NCI-H1436 (cell line): ENCODE measurements around the gene ACAA1.
"Not testable (repeated sequence)": the region's sequence is repeated elsewhere in the genome, so short reads cannot be mapped to it uniquely, and the experiment has no call there.

Source experiments
- DNase-seq: peaks from one replicate; lab custom pipeline; 2025; lab: John Stamatoyannopoulos, UW

Gene ACAA1

DNA sequence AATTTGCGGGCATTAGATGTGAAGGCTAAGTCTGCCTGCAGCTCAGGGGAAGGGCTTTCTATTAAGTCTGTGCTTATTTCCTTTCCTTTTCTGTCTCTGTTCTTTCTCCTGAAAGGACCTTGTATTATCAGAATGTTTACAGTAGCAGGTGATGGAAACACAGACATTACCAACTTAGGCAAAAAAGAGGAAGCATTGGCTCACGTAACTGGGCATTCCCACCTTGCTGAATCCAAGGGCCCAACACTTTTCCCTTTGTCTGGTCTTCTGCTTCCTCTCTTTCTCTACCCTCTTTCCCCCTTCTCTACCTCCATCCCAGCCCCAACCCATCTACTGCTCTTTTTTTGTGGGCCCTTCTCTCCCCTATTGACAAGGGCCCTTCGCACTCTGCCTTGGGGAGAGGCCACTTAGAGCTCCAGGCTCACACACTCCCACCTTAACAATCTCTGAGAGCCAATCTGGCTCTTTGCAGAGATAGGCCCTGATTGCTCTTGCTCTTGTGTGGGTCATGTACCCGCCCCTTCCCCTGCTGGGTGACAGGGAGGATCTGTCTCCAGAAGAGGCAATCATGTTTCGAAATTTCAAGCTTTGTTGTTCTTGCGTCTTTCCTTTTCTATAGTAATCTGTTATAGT is 35.0 kb downstream of the ACAA1 start:
- no peak for DNase-seq

DNA sequence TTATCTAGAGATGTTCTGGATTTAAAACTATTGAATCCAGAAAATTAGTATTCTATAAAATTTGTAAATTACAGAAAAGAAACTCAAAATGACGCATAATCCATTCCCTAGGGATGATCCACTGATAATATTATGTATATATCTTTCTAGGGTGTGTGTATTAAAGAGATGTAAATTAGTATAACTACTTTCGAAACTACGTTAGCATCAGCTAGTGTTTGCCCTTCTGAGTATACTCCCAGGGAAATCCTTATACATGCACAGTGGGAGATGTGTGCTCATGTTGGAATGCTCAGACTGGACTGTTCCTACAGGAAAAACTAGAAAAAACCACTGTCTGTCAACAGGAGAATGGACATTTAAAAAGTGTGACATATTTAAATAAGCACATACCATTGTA is 36.4 kb downstream of the ACAA1 start:
- no peak for DNase-seq

DNA sequence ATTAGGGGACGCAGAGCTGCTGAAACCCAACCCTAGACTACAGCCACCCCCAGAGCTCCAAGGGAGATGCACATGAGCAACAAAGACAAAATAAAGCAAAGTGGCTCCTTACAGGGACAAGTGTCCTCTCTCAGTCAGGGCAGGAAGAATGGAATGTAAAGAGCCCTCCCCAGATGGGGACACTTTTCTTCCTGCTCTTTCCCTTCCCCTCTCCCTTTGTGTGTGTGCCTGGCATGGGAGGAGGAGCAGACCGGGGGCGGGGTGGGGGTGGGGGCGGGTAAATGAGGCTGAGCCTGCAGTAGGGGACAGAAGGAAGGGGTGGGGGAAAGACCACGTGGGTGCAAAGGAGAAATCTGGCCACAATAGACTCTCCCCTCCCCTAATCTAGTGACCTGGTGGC is 37.4 kb downstream of the ACAA1 start:
- DNase-seq = no peak

DNA sequence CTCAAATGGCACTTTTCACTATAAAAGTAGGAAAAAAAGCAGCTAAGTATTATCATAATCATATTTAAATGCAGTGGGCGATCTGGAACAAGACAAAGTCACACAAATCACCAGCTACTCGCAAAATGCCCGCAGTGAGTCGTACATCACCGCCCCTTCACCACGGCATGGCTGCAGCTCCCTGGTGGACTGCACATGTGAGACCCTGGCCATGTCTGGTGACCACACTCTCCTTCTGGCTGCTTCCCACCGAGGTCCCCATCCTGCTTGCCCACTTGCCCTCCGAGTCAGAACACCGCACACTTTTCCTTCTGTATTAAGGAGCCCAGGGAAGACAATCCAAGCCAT is 38.6 kb downstream of the ACAA1 start:
- DNase-seq = no peak

DNA sequence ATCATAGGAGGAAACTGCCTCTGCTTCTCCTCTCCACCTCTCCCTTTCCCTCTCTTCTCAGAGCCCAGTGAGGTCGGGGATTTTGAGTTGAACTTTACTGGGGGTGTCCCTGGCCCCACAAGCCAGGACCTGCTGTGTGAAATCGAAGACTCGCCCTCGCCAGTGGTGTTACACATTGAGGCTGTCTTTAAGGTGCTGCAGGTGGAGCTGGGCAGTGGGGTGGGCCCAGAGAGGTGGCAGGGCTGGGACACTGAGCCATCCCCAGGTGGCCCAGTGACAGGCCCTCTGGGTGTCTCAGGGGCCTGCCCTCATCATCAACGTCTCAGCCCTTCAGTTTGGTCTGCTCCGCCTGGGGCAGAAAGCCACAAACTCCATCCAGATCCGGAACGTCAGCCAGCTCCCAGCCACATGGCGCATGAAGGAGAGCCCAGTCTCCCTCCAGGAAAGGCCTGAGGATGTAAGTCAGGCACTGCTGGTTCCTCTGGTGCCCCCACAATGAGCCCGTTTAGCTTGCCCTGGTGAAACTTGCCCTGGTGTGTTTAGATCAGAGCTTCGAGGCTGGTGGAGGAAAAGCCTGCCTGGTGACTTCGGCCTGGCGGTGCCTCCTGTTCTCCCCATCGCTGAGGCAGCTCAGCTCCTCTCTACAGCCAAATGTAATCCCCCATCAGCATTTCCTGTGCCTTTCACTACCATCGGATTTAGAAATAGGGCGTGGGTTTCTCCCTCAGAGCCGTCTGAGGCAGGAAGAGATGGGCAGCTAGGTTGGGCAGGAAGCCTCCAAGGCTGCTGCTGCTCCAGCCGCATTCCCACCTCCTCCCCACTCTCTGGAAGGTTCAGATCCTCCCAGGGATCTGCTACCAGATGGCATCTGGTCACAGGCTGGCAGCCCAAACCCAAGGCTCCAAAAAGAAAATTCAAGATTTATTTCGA is 39.2 kb downstream of the ACAA1 start:
- no peak for DNase-seq

DNA sequence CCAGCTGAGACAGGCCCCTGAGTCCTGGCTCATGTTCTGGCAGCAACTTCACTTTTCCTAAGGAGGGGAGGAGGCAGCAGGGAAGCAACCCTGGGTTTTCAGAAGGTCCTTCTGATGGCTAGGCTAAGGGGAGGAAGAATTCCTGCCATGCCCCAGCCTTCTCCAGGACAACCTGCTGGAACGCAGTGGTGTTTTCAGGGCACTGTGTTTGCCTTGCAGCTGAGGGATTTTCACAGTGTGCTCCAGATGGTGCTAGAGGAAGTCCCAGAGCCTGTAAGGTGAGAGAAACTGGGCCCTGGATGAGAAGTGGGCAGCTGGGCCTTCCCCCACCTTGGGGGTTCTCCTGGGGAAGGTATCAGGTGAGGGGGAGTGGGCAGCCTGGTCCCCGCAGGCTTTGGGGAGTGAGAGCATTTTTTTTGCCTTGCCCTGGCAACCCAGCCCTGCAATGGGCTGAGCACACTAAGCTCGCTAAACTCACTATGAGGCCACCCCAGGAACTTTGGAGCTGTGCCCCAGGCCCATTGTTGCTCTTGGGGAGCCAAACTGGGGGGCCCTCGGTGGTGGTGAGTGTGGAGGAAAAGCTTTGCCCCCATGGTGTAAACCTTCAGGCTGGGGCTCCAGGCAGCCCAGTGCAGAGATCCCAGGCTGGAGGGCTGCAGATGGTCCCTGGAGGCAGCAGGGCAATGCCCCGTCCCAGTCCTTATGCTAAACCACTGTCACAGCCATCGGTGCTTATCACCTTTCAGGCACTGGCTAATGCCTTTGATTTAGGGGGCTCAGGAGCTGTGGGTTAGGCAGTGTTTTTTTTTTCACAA is 41.1 kb downstream of the ACAA1 start:
- no peak for DNase-seq

DNA sequence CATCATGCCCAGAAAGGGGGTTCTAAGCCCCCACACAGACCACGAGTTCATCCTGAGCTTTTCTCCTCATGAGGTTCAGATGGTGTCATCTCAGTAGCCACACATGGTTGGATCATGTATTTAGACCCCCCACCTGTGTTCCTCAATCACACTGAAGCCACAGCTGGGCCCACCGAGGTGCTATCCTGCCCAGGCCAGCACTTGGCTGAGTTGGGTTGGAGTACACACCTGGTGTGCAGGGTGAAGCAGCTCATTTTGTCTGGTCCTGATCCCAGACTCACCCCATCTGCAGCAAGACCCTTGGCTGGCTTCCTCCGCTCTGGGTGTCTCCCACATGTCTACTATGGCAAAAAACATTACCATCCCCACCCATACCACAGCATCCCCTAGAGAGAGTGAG is 41.9 kb downstream of the ACAA1 start:
- no peak for DNase-seq

DNA sequence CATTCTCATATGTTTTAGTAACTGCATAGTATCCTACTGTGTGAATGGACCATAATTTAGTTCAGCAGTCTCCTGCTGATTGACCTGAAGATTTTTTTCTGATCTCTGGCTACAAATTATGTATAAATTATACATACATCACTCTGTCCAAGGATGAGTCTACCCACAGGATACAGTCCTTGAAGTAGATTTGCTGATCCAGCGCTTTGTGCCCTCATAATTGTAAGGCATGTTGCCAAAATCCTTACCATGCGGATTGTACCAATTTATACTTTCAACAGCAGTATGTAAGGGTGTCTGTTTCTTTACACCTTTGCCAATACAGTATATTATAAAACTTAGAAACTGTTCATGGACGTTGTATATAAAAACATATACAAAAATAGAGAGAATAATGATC is 46.5 kb downstream of the ACAA1 start:
- DNase-seq = no peak

DNA sequence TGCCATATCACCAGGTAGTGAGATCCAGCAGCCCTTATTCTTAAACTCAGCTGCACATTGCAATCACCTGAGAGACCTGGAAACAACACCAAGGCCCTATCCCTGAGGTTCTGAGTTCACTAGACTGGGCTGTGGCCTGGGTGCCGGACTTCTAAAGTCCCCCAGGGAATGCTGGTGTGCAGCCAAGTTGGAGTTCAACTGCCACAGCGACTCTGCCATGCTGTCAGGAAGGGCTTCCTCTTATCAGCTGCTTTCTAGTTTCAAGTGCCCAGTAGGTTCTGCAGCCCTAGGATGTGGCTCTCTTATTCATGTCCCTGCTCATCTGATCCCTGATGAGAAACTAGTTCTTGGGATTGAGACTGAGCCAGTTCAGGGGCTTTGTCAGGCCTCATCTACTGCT is 47.8 kb downstream of the ACAA1 start:
- no peak for DNase-seq

DNA sequence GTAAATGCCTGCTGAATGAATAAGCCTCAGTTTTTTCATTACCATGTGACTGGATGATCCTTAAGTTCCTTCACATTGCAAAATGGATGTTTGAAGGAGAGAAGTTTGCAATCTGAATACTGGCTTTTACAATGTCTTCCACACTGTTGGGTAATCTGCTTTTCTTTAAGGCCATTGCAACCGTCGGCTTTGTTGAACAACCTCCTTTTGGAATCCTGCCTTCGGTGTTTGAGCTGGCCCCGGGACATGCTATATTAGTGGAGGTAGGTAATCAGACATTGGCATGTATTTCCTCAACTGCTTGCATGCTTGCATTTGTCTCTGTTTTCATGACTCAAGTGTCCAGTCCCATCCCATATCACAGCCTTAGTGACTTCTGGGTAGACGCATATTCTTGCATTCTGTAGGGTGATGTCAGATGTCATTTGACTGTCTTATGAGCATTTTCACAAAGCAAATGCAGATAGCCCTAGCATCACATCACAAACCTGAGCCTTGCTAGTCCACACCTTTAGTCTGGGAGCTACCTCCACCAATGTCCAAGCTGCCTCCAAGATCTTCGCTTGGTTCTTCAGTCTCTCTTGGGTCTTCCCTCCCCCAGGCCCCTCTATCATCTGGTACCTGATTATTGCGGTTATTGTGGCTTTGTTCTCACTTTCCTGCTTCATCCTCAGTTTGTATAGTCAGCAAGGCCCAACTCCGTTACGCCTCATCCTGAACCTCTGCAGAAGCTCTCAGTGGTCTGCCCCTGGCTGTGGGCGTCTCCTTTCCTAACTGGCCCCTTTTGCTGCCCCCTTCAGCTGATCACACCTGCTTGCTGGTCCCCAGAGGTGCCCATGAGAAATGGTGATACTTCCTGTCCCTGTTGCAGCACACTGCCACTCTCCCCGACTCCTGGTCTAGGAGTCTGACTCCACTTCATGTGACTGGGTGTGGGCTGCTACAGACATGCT is 48.5 kb downstream of the ACAA1 start:
- no peak for DNase-seq

DNA sequence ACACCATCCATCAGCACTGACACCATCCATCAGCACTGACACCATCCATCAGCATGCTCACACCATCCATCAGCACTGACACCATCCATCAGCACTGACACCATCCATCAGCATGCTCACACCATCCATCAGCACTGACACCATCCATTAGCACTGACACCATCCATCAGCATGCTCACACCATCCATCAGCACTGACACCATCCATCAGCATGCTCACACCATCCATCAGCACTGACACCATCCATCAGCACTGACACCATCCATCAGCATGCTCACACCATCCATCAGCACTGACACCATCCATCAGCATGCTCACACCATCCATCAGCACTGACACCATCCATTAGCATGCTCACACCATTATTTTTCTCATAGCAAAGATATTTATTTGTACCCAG is 49.6 kb downstream of the ACAA1 start:
- not testable (repeated sequence) for DNase-seq

DNA sequence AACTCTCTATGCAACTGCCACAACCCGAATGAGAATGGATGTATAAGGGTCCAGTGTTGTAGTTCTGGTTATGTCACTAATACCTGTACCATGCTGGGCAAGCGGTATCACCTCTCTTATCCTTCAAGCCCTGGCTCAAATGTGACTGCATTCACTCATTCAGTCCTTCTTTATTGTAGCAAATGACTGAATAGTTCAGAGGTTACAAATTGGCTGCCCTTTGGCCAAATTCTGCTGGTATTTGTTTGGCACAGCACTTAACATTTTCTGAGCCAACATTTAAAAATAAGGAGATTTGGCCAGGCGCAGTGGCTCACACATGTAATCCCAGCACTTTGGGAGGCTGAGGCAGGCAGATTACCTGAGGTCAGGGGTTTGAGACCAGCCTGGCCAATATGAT is 50.4 kb downstream of the ACAA1 start:
- DNase-seq = no peak

DNA sequence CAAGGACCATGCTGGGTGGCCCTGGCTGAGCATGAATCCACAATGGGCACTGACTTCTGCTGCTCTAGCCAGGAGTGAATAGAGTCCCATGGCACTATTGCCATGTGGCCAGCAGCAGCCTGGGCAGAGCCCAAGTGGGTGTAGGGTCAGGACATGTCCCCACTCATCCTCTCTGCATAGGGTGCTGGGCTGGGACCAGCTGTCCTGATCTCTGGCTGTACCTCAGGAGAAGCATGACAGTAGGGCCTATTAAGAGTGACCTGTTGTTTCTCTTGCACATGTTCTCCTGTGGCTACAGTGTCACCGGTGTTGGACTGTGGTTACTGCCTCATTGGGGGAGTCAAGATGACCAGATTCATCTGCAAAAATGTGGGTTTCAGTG is 51.0 kb downstream of the ACAA1 start:
- no peak for DNase-seq

DNA sequence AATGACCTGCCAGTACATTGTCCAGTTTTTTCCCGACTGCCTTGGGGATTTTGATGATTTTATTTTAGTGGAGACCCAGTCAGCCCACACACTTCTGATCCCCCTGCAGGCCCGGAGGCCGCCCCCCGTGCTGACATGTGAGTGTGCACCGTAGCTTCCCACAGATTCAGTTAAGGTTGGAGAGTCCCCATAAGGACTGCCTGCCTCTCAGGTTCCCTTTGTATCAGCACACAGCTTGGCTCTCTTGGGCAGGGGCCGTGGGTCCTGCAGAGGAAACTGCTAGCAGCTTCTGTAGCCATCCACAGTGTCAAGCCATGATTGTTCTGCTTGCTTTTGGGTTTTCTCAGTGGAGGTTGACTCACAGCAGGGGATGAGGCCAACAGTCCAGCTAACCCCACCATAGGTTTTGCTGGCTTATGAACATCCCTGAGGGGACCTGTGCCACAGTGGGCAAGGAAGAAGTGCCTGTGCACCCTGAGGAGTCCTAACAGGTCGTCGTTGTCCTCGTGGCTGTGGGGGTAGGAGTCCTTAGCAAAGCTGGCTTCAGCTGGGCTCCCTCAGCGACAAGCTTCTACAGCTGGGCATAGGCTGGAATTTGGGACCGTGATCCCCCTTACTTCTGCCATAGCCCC is 51.5 kb downstream of the ACAA1 start:
- DNase-seq = no peak

DNA sequence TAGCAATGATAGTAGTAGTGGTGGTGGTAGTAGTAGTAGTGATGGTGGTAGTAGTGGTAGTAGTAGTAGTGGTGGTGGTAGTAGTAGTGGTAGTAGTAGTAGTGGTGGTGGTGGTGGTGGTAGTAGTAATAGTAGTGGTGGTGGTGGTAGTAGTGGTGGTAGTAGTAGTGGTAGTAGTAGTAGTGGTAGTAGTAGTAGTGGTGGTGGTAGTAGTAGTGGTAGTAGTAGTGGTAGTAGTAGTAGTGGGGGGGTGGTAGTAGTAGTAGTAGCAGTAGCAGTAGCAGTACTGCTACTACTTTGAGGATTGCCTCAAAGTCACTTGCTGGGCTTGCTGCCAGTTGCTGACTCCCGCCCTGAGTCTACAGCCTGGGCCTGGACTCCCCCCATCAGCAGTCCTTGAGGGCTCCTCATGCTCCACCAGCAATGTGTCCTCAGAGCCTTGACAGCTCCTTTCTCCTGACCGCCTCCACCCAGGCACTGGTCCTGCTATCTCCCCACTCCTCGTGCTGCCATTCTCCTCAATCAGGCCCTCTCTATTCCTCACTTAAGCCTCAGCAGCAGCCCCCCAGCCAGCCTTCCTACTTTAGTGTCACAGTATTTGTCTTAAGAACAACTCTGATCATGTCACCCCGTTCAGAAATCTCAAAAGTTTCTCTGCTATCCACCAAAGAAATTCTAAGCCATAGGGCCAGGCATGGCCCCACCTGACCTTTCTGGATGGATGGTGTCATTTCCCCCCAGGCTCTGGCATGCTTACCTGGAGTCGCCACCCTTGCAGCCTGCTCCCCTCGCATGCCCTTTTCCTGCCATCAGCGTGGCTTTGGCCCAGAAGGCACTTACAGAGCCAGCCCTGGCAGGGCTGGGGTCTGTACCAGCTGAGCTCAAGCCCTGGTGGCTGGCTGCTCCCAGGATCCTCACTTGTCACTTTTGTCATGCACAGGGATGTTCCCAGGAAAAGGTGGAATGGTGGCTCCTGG is 52.3 kb downstream of the ACAA1 start:
- DNase-seq = no peak

DNA sequence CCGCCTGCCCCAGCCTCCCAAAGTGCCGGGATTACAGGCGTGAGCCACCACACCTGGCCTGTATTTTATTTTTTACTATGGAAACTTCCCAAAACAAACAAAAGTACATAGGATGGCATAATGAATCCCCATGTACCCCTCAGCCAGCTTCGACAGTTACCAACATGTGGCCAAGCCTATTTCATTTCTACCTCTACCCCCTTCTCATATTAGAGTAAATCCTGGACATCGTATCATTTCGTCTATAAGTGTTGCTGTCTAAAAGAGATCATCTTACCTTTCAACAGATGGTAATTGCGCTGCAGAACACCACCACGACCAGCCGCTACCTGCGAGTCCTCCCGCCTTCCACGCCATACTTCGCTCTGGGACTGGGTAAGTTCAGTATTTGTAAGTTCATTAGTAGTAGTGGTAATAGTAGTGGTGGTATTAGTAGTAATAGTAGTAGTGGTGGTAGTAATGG is 53.0 kb downstream of the ACAA1 start:
- no peak for DNase-seq

DNA sequence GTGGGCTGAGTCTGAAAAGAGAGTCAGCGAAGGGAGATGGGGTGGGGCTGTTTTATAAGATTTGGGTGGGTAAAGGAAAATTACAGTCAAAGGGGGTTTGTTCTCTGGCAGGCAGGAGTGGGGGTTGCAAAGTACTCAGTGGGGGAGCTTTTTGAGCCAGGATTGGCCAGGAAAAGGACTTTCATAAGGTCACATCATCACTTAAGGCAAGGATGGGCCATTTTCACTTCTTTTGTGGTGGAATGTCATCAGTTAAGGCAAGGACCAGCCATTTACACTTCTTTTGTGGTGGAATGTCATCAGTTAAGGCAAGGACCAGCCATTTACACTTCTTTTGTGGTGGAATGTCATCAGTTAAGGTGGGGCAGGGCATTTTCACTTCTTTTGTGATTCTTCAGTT is 53.7 kb downstream of the ACAA1 start:
- not testable (repeated sequence) for DNase-seq

DNA sequence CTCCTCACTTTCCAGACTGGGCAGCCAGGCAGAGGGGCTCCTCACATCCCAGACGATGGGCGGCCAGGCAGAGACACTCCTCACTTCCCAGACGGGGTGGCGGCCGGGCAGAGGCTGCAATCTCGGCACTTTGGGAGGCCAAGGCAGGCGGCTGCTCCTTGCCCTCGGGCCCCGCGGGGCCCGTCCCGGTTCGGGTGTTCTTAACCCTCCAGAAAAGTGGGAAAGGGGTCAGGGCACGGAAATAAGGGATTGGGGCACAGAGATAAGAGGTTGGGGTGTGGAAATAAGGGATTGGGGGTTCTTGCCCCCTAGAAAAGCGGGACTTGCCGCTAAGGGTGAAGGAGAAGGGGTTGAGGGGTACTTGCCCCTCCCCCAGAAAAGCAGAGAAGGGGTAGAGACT is 54.6 kb downstream of the ACAA1 start:
- DNase-seq = not testable (repeated sequence)

DNA sequence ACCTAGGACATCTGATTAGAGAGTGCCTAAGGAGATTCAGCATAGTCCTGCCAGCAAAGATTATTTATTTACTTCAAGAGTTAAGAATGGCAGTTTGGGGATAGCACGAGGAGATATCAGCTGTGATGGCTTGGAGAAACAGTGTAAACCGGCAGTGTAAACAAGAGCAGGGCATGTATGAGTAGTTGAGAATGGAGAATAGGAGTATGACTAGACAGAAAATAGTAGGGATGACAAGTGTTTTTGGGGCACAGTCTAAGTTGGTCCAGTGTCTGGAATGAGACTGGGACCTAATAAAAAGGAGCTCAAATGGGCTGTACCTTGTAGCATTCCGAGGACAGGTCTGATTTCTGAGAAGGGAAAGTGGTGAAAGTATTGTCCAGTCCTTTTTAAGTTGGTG is 59.9 kb downstream of the ACAA1 start:
- DNase-seq = not testable (repeated sequence)
